Measurements from ENCODE around the gene AK8.

The AK8 gene

GRCh38 chr9:132769906-132770769 lies 107.9 kb downstream of the AK8 start:
- no peak for FAIRE-seq

- FAIRE-seq, result no peak
Measured at GRCh38 chr9:132768932-132769905, 108.9 kb downstream of the AK8 start.

DNA sequence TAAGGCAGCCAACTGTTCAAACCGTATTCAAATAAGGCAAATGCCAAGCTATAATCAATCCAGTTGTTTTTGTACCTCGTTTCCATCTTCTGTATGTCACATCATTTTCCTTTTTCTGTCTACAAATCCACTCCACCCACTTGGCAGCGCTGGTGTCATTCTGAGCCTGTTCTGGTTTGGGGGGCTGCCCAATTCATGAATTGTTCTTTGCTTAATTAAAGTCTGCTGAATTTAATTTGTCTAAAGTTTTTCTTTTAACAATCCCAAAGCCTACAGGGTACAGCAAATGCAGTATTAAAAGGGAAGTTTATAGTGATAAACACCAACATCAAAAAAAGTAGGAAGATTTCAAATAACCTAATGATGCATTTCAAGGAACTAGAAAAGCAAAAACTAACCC lies 114.5 kb downstream of the AK8 start:
- FAIRE-seq, result no peak

GRCh38 chr9:132762896-132763295 lies 115.2 kb downstream of the AK8 start:
- no peak for FAIRE-seq

GRCh38 chr9:132761602-132762001 lies 116.5 kb downstream of the AK8 start:
- FAIRE-seq, result no peak

DNA sequence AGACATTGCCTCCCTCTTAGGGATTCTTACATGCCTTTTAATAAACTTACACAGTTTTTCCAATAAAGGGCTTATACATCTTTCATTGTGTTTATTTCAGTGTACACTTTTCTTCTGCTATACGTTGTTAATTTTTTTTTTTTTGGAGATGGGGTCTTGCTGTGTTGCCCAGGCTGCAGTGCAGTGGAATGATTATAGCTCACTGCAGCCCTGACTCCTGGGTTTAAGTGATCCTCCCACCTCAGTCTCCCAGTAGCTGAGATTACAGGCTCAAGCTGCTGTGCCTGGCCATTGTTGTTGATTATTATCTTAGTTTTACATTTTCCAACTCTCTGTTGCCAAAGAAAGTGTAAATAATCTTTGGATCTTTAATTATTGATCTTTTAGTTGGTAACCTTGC lies 118.0 kb downstream of the AK8 start:
- no peak for FAIRE-seq

GRCh38 chr9:132757016-132757415 lies 121.1 kb downstream of the AK8 start:
- no peak for FAIRE-seq

DNA sequence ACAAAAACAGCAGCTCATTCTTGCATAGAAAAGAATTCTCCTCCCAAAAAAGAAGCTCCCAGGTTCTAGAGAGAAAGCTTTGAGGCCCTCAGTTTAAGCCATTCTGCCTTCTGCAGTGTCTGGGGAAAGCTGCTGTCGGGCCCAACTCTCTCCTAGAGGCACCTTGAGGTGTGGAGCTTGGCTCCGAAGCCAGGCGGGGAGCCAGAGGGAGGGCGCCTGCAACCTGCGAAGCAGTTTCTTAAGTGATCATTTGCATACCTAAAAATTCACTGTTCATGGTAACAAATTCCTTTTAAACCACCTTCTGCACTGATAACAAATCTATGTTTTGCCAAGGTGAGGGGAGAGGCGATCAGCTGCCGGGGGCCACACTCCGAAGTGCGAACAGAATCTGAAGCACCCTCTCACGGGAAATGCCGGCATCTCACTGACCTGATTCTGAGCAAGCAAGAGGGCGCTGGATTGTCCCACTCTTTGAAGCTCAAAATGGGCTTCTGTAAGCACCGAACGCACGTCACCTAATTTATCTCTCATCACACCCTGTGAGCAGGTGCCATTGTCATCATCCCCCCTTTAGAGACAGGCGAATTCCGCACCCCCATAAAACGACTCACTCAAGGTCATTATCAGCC lies 121.8 kb downstream of the AK8 start:
- FAIRE-seq, result no peak

GRCh38 chr9:132755096-132755495 lies 123.0 kb downstream of the AK8 start:
- FAIRE-seq, result no peak

DNA sequence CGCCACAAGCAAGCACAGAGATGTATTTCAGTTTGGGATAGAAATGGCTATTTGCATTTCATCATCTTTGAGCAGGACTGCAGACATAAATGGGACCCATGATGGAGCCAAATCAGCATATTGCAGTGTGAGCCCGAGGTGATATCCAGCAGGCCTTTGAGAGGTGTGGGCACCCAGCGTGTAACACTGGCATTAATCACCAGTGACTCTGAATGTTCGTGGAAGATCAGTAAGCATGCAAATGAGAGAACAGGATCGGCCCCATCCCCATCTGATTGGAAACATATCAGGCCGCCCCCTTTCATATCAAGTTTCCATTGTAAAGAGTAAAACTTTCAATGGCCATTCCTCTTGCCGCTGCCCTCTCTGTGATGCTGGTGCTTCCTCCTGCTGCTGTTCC lies 123.8 kb downstream of the AK8 start:
- no peak for FAIRE-seq

DNA sequence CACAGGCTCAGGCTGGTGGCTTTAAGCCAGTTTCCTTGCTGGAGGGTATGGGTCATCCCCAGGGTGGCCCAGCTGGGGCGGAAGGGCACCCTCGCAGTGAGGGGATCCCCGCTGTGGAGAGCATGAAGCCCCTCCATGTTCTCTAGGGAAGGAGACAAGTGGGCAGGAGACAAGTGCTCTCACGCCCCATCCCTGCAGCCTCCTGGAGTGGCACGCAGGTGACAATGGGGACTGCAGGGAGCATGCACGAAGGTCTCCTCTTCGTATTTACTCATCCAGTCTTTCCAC lies 124.5 kb downstream of the AK8 start:
- no peak for FAIRE-seq

DNA sequence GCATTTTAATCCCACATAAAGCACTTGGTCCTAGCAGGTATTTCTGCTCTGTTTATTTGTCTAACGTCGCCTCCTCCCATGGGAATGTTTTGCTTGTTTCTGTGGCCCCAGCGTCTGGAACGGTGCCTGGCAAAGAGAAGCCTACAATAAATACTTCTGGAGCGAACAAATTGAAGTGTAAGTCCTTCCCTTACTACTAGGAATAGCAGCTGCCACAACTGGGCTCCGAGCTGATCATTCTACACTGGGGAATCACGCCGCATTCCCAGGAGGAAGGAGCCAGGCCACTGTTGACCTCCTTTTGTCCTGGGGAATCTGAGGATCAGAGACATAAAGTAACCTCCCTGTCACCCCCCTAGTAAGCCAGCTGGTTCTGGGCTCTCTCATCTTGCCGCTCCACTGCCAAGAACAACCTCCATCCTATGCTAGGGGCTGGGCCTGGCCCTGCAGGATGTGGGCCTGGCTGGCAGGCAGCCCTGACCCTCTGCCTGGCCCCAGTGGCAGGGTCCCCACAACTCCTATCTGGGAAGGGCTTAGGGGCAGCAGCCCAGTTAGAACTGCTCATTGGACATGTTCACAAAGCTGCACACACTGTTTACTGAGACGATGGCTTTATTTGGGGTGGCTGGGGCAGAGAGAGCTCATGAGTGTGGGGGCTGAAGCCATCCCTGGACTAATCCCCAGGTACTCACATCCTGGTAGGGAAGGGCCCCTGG lies 125.0 kb downstream of the AK8 start:
- FAIRE-seq, result no peak

DNA sequence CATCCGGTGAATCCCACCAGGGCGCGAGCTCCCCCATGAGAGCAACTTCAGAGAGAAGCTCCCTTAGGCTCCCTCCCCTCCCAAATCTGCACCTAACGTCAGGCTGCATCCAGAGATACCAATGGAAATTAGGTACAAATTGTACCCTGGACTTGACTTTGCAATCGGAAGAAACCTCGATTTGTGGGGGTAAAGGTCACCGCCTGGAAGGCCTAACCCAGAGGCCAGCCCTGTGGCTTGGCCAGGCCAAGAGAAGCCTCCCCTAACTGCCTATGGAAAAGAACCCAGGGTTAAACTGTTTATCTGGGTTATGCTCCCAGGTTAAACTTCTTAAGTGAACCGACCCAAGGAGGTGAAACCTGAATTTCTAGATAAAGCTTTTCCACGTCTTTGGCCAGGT lies 127.4 kb downstream of the AK8 start:
- no peak for FAIRE-seq

DNA sequence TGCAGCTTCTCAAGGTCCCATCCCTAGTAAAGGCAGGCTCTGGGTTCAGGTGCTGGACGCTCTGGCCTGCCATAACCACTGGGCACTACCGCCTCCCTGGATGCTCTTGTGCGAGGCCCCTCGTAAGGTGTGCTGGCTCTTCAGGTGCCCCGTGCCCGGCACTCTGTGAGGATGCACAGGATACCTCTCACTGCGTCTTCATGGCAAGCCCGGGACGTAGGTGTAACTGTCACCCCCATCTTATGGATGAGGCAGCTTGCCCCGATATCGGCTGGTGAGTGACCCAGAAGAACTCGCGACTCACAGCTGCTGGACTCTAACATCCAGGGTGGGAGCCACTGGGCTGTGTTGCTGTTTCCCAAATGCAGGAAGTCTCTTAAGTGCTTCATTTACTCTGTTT lies 128.8 kb downstream of the AK8 start:
- FAIRE-seq, result no peak

DNA sequence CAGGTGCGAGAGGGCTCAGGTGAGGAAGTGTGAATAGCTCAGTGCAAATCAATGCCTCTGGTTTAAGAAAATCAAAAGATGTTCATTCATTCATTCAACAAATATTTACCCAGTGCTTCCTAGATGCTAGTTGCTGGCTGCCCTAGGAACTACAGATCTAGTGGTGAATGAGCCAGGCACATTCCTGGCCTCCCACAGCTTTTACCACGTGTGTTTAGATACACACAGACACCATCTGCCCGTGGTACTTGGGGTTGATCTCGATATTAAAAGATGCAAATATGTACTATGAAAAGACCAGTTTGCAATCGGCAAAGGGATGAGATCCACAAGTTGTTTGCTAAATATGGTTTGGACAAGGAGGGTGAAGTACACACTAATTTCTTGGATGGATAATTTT lies 129.6 kb downstream of the AK8 start:
- no peak for FAIRE-seq

GRCh38 chr9:132745756-132746709 lies 132.1 kb downstream of the AK8 start:
- no peak for FAIRE-seq

GRCh38 chr9:132744881-132745755 lies 133.0 kb downstream of the AK8 start:
- no peak for FAIRE-seq

DNA sequence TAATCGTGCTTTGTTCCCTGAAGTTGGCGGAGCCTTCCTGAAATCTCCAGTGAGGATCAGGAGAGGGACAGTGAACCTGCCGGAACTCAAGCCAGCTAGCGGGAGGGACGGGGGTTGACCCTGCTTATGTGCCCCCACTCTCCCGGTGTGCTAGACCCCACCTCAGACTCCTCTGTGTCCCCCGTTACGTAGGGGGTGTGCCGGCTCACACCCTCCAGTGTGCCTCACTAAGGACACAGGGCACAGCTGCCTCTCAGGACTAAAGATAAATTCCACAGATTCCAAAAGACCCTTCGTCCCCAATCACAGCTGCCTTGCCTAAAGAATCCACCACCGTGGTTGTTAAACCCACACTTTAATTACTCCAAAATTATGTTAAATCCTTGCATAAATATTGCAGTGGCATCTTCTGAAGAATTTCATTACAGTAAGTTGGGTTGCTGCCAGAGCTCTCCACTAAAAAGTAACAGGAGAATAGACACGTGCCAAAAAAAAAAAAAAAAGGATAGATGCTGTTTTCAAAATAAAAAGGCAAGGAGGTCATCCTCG lies 134.1 kb downstream of the AK8 start:
- no peak for FAIRE-seq

- no peak for FAIRE-seq
Measured at GRCh38 chr9:132742821-132743311, 135.2 kb downstream of the AK8 start.

All from G401.6 (cell line).